ENCODE measurements around the gene PRAF2.

GRCh38 chrX:49077941-49078340 is 4.1 kb upstream of the PRAF2 start:
- no peak for TF ChIP-seq ATM (IDR thresholded peaks at IDR 0.05; ENCODE audit: borderline replicate concordance)
- no peak for TF ChIP-seq FOXP1 (IDR thresholded peaks at IDR 0.05)
- no peak for TF ChIP-seq FOXP1 (CRISPR knock-in tag; IDR thresholded peaks at IDR 0.05)
